SK-N-SH (cell line): ENCODE results near the gene ZNF768. TPM values are rescaled to one million over a fixed set of nuclear protein-coding genes. Genes with fewer than 3 reads are reported as not detected.

ENCODE experiments used
- CTCF ChIA-PET: fragments of 300-600, 350-600 bp; formaldehyde crosslinking; extraction: SDS; loops from one replicate; lab custom pipeline; 2021; lab: Yijun Ruan, JAX
- POLR2A ChIA-PET: fragments of 350-600 bp; sonication (Branson Sonifier 250); formaldehyde crosslinking; extraction: SDS; loops from one replicate; lab custom pipeline; 2020; ENCODE audit warnings: antibody characterized with exemption, inconsistent platforms; lab: Yijun Ruan, JAX
- DNase-seq: peaks from one replicate; pipeline ENCODE4 v3.0.0; 2012
- H2AFZ ChIP-seq: fragments of 200-600 bp; sonication (generic); 2 replicates; pipeline ENCODE4 v1.8.1; 2016; ENCODE audit warnings: antibody characterized with exemption, mild to moderate bottlenecking, low read depth
- H3F3A ChIP-seq: fragments of 200-600 bp; sonication (generic); replicated peaks from 2 replicates; pipeline ENCODE3; 2016; ENCODE audit warnings: antibody characterized with exemption, mild to moderate bottlenecking; ENCODE audit not compliant: insufficient read depth
- H3K27ac ChIP-seq, 2 experiments: fragments of 200-500 bp in 1 of 2; fragments of 200-600 bp in 1 of 2; sonication (Bioruptor generic) in 1 of 2; sonication (generic), shearing (Covaris generic) in 1 of 2; 2 replicates each; pipeline versions ENCODE4 v1.5.1 to v1.6.1; 2014 to 2016; ENCODE audit warnings: low read depth in 2 of 2, inconsistent platforms in 1 of 2, low read length in 1 of 2, mild to moderate bottlenecking in 1 of 2, mixed read lengths in 1 of 2
- H3K27me3 ChIP-seq: fragments of 200-600 bp; sonication (generic), shearing (Covaris generic); 2 replicates; pipeline ENCODE4 v1.6.1; 2016; ENCODE audit warnings: mixed run types; ENCODE audit not compliant: insufficient read depth
- H3K36me3 ChIP-seq, 2 experiments: fragments of 200-500 bp in 1 of 2; fragments of 200-600 bp in 1 of 2; sonication (Bioruptor generic) in 1 of 2; sonication (generic) in 1 of 2; replicated peaks in 1 of 2; 2 replicates each; pipeline versions ENCODE3 to v1.5.1; 2014 to 2016; ENCODE audit warnings: low read length in 1 of 2, mild to moderate bottlenecking in 1 of 2; ENCODE audit not compliant: insufficient read depth in 2 of 2, control insufficient read depth in 1 of 2
- H3K4me1 ChIP-seq, 2 experiments: fragments of 200-500 bp in 1 of 2; fragments of 200-600 bp in 1 of 2; sonication (Bioruptor generic) in 1 of 2; sonication (generic), shearing (Covaris generic) in 1 of 2; 2 replicates each; pipeline versions ENCODE4 v1.5.1 to v1.6.1; 2014 to 2016; ENCODE audit warnings: low read depth in 1 of 2, low read length in 1 of 2, mixed run types in 1 of 2; ENCODE audit not compliant: insufficient read depth in 2 of 2, control insufficient read depth in 1 of 2
- H3K4me2 ChIP-seq: fragments of 200-600 bp; sonication (generic), shearing (Covaris generic); 2 replicates; pipeline ENCODE4 v1.6.1; 2017; ENCODE audit warnings: mixed run types
- H3K4me3 ChIP-seq, 2 experiments: fragments of 200-500 bp in 1 of 2; fragments of 200-600 bp in 1 of 2; sonication (Bioruptor generic) in 1 of 2; sonication (generic), shearing (Covaris generic) in 1 of 2; 2 replicates each; pipeline versions ENCODE4 v1.5.1 to v1.8.1; 2014 to 2016; ENCODE audit warnings: low read depth in 2 of 2, inconsistent platforms in 1 of 2, low read length in 1 of 2, mild to moderate bottlenecking in 1 of 2, mixed read lengths in 1 of 2, moderate library complexity in 1 of 2
- H3K79me2 ChIP-seq: fragments of 200-600 bp; sonication (generic); 2 replicates; pipeline ENCODE4 v1.8.1; 2017; ENCODE audit warnings: mild to moderate bottlenecking; ENCODE audit not compliant: insufficient read depth
- H3K9ac ChIP-seq: fragments of 200-600 bp; sonication (generic); 2 replicates; pipeline ENCODE4 v1.6.1; 2017; ENCODE audit warnings: mixed run types
- H3K9me2 ChIP-seq: fragments of 200-600 bp; sonication (generic); 2 replicates; pipeline ENCODE4 v1.6.1; 2017; ENCODE audit warnings: mixed run types
- H3K9me3 ChIP-seq: fragments of 200-600 bp; sonication (generic); 2 replicates; pipeline ENCODE4 v1.6.1; 2017; ENCODE audit warnings: mixed run types, mild to moderate bottlenecking, moderate library complexity
- H4K20me1 ChIP-seq: fragments of 200-600 bp; sonication (generic); 2 replicates; pipeline ENCODE4 v1.6.1; 2017; ENCODE audit warnings: mild to moderate bottlenecking, mixed run types; ENCODE audit not compliant: insufficient read depth
- CHD2 ChIP-seq: fragments of 150-350 bp; IDR thresholded peaks from 2 replicates; pipeline ENCODE4 v1.6.1; 2018; ENCODE audit warnings: low read length; ENCODE audit not compliant: partially characterized antibody
- MEF2A ChIP-seq: IDR thresholded peaks from 2 replicates; pipeline ENCODE4 v1.4.0; 2012; ENCODE audit warnings: low read depth, borderline replicate concordance
- PBX3 ChIP-seq: IDR thresholded peaks from 2 replicates; pipeline ENCODE4; 2012
- REST ChIP-seq: IDR thresholded peaks from 2 replicates; pipeline ENCODE4 v1.6.1; 2012; ENCODE audit warnings: mild to moderate bottlenecking, low read depth, low read length, moderate library complexity
- RXRA ChIP-seq: IDR thresholded peaks from 2 replicates; pipeline ENCODE4 v1.4.0; 2012; ENCODE audit warnings: low read depth, mild to moderate bottlenecking, borderline replicate concordance
- WGBS: methylation state at CpG from one replicate; pipeline ENCODE4 v1.1.6; 2017; ENCODE audit warnings: low lambda C conversion rate; 5-methylcytosine and 5-hydroxymethylcytosine counted together
- polyA plus RNA-seq, 3 experiments: library from polyadenylated mRNA; depleted of rRNA; stranded (reverse); fragments of >200 nt; gene quantifications; 2 replicates each; pipeline ENCODE4 v1.2.3, GENCODE V29; 2012

Gene ZNF768
- 26.0 and 26.5 TPM in 2 replicates for polyA plus RNA-seq (2012; rRNA removed)
- 18.3 and 22.5 TPM in 2 replicates for polyA plus RNA-seq (2012; cell fraction: cytosol; rRNA removed)
- polyA plus RNA-seq (2012; cell fraction: nucleus; rRNA removed), result 40.2 and 40.7 TPM in 2 replicates

GRCh38 chr16:30526137-30526822 is at the start of gene ZNF768:
Gene ZNF768, minus strand, starts transcription at chr16:30526566. Its CDS starts 153 bp downstream, at chr16:30526413.
- H2AFZ ChIP-seq, result peak within 1 kb of the TSS; percentile 72; the same call in 1 of the 2 replicates
- WGBS, result 2% methylated on average over 28 of the region's 73 CpGs
- H3F3A ChIP-seq, result no peaks in the 10 kb centered on the region
- peaks cover 6 to 11% of the 10 kb centered on the region in 2 experiments; a peak in 3 of 4 replicates for H3K4me1 ChIP-seq
- no peaks in the 10 kb centered on the region for H4K20me1 ChIP-seq
- peak within 1 kb of the TSS; percentile 80 to 83 for H3K4me3 ChIP-seq
- H3K79me2 ChIP-seq, result no peaks in the 10 kb centered on the region
- H3K9me3 ChIP-seq, result no peaks in the 10 kb centered on the region
- peak within 1 kb of the TSS; percentile 94 for H3K4me2 ChIP-seq
- H3K27ac ChIP-seq, result peak within 1 kb of the TSS; percentile 94 to 98
- no peaks in the 10 kb centered on the region for H3K9me2 ChIP-seq
- POLR2A ChIA-PET, result interaction anchor here (0.7 to 2.1 kb wide), 6 partner anchors 9 to 132 kb away, joined by 3 to 6 read pairs (median 4); partner anchors contain the start of genes DCTPP1, FBRS and SEPHS2
- CTCF ChIA-PET, result interaction anchor here (0.9 to 2.5 kb wide), 6 partner anchors 9 to 96 kb away, joined by 3 to 15 read pairs (median 6); partner anchors contain the start of genes DCTPP1 and ZNF747
- H3K27me3 ChIP-seq, result no peaks in the 10 kb centered on the region
- H3K36me3 ChIP-seq, result peaks cover 3 to 12% of the 10 kb centered on the region in 2 experiments
- TF ChIP-seq PBX3, result peak; percentile 0; the same call in 1 of the 2 replicates
- TF ChIP-seq MEF2A, result no peak
- TF ChIP-seq REST, result peak; percentile 88
- TF ChIP-seq, all 33 proteins: peak for 2
- peak; percentile 94 for DNase-seq
- H3K9ac ChIP-seq, result peak within 1 kb of the TSS; percentile 96

GRCh38 chr16:30574678-30575077 is 48.3 kb upstream of the ZNF768 start:
- H4K20me1 ChIP-seq, result no peaks in the 10 kb centered on the region
- DNase-seq, result no peak
- no peaks in the 10 kb centered on the region; the same call in 1 of the 2 replicates for H3K79me2 ChIP-seq
- no peak overlapping the region for H3K4me3 ChIP-seq
- peaks cover 5 to 12% of the 10 kb centered on the region in 2 experiments; a peak in 1 of 4 replicates for H3K4me1 ChIP-seq
- H3K9ac ChIP-seq, result no peak overlapping the region
- CTCF ChIA-PET, result no interaction called here
- no peaks in the 10 kb centered on the region for H3K9me2 ChIP-seq
- H2AFZ ChIP-seq, result no peak overlapping the region
- H3K9me3 ChIP-seq, result no peaks in the 10 kb centered on the region
- H3K36me3 ChIP-seq, result peaks cover 0 to 3% of the 10 kb centered on the region in 2 experiments
- H3K27ac ChIP-seq, result no peak overlapping the region
- no peaks in the 10 kb centered on the region for H3K27me3 ChIP-seq
- POLR2A ChIA-PET, result no interaction called here
- peaks cover 14% of the 10 kb centered on the region for H3F3A ChIP-seq
- no peak for TF ChIP-seq CHD2
- TF ChIP-seq RXRA, result no peak
- no peak overlapping the region for H3K4me2 ChIP-seq
- 91% methylated on average over 1 of the region's 1 CpG for WGBS
